Measurements from ENCODE around the gene IGFBP1.
"Not testable (repeated sequence)": the region's sequence is repeated elsewhere in the genome, so short reads cannot be mapped to it uniquely, and the experiment has no call there.

The IGFBP1 gene

GRCh38 chr7:45939574-45939973, 51.3 kb downstream of the IGFBP1 start:
- H3K9me3 ChIP-seq (ENCODE audit: control insufficient read depth in 2 of 2, low read length in 2 of 2) = no peaks in the 10 kb centered on the region
- H3K9ac ChIP-seq (ENCODE audit: low read length in 2 of 2) = no peak overlapping the region
- no peak overlapping the region for H3K4me3 ChIP-seq (ENCODE audit: low read length in 2 of 2)
- no peaks in the 10 kb centered on the region for H3K36me3 ChIP-seq (ENCODE audit: control insufficient read depth in 2 of 2, insufficient read depth in 2 of 2, low read length in 2 of 2)
- H3K27ac ChIP-seq (ENCODE audit: low read length) = no peak overlapping the region
- peaks cover 0 to 11% of the 10 kb centered on the region in 2 donors for H3K27me3 ChIP-seq (ENCODE audit: control insufficient read depth in 1 of 2, insufficient read depth in 2 of 2, low read length in 2 of 2)
- H3K4me1 ChIP-seq (ENCODE audit: control insufficient read depth, insufficient read depth, low read length) = no peaks in the 10 kb centered on the region

- H3K4me1 ChIP-seq (ENCODE audit: control insufficient read depth, insufficient read depth, low read length); H3K4me3 ChIP-seq (ENCODE audit: low read length in 2 of 2); H3K9me3 ChIP-seq (ENCODE audit: control insufficient read depth in 2 of 2, low read length in 2 of 2); H3K36me3 ChIP-seq (ENCODE audit: control insufficient read depth in 2 of 2, insufficient read depth in 2 of 2, low read length in 2 of 2); H3K27ac ChIP-seq (ENCODE audit: low read length); H3K9ac ChIP-seq (ENCODE audit: low read length in 2 of 2): not testable (repeated sequence)
- H3K27me3 ChIP-seq (ENCODE audit: control insufficient read depth in 1 of 2, insufficient read depth in 2 of 2, low read length in 2 of 2) = peaks cover 0 to 11% of the 10 kb centered on the region in 2 donors
Measured at GRCh38 chr7:45940237-45940781, 52.0 kb downstream of the IGFBP1 start.

DNA sequence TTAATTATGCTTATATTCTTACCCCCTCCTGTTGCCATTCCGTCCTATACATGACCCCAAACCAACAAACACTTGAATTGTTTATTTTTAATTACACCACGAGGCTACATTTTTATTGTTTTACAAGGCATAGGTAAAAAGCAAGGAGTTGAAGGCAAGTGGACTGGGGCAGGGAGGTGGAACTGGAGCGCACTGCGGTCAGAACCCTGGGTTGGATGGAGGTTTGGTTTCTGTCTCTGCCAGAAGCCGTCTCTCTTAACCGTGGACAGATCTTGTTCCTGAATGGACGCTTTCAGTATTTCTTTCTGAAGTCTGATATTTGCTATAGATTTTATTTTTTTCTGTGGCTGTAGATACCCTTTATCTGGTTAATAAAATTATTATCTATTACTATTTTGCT, 52.7 kb downstream of the IGFBP1 start:
- Histone ChIP-seq H3K4me1 (ENCODE audit: control insufficient read depth, insufficient read depth, low read length) (no peaks in the 10 kb centered on the region), H3K9ac (ENCODE audit: low read length in 2 of 2) (no peak overlapping the region), H3K36me3 (ENCODE audit: control insufficient read depth in 2 of 2, insufficient read depth in 2 of 2, low read length in 2 of 2) (no peaks in the 10 kb centered on the region), H3K27me3 (ENCODE audit: control insufficient read depth in 1 of 2, insufficient read depth in 2 of 2, low read length in 2 of 2) (peaks cover 0 to 11% of the 10 kb centered on the region in 2 donors), H3K27ac (ENCODE audit: low read length) (no peak overlapping the region), H3K9me3 (ENCODE audit: control insufficient read depth in 2 of 2, low read length in 2 of 2) (no peaks in the 10 kb centered on the region), H3K4me3 (ENCODE audit: low read length in 2 of 2) (no peak overlapping the region)

Data from stomach smooth muscle (tissue), 2 donors.